Measurements from ENCODE around the gene MRPS5.
"Not testable (repeated sequence)": the region's sequence is repeated elsewhere in the genome, so short reads cannot be mapped to it uniquely, and the experiment has no call there.

The MRPS5 gene

GRCh38 chr2:95043300-95044093 is 78.1 kb downstream of the MRPS5 start:
- peak; percentile 53 for DNase-seq

- DNase-seq = no peak
These were observed 78.9 kb downstream of the MRPS5 start for GRCh38 chr2:95042472-95043271.

- DNase-seq = no peak
These were observed 79.7 kb downstream of the MRPS5 start for GRCh38 chr2:95041824-95042442.

GRCh38 chr2:95041060-95041823 is 80.4 kb downstream of the MRPS5 start:
- no peak for DNase-seq

- DNase-seq = no peak
These were observed 81.2 kb downstream of the MRPS5 start for GRCh38 chr2:95040426-95040825.

GRCh38 chr2:95039978-95040377 is 81.6 kb downstream of the MRPS5 start:
- DNase-seq = no peak

GRCh38 chr2:95039363-95039762 is 82.2 kb downstream of the MRPS5 start:
- DNase-seq = no peak

- no peak for DNase-seq
These were observed 82.8 kb downstream of the MRPS5 start for GRCh38 chr2:95038635-95039298.

GRCh38 chr2:95037841-95038585 is 83.6 kb downstream of the MRPS5 start:
- not testable (repeated sequence) for DNase-seq

- DNase-seq = no peak
These were observed 84.2 kb downstream of the MRPS5 start for GRCh38 chr2:95037384-95037839.

GRCh38 chr2:95036596-95037383 is 84.8 kb downstream of the MRPS5 start:
- DNase-seq = no peak

All from NCI-H1105 (cell line).